GM21717 (cell line): ENCODE data around the gene ANKMY1.
"Not testable (repeated sequence)": the region's sequence is repeated elsewhere in the genome, so short reads cannot be mapped to it uniquely, and the experiment has no call there.

Experiments
- ATAC-seq: cut with Tn5 transposase; IDR thresholded peaks from one replicate; pipeline ENCODE4 v1.9.1; 2021; ENCODE audit warnings: mild to moderate bottlenecking, moderate library complexity; ENCODE audit not compliant: unreplicated experiment

The ANKMY1 gene

DNA sequence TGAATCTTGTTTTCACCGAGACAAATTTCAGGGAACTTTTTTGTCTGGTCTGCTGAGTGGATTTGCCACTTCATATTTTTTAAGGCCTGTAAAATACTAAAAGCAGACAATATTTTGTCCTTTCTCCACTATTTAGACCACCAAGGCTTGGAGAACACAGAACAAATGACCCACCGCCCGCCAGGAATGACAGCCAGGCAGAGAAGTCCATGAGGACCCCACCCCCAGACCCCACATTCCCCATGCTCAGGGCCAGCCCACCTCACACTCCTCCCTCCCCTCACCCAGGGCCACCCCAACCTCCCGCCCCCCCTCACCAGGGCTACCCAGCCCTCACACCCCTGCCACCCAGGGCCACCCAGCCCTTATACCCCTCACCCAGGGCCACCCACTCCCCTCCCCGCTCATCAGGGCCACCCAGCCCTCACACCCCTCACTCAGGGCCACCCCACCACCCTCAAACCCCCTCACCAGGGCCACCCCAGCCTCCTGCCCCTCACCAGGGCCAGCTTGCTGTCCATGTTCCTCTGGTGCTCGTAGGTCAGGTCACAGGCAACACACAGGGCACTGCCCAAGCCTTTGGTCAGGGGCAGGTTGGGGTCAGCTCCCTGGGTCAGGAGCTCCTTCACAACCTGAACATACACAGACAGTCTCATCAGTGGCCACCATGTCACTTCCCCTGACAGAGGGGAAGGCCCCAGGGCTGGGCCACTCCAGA is 50.6 kb downstream of the ANKMY1 start:
- no peak for ATAC-seq

DNA sequence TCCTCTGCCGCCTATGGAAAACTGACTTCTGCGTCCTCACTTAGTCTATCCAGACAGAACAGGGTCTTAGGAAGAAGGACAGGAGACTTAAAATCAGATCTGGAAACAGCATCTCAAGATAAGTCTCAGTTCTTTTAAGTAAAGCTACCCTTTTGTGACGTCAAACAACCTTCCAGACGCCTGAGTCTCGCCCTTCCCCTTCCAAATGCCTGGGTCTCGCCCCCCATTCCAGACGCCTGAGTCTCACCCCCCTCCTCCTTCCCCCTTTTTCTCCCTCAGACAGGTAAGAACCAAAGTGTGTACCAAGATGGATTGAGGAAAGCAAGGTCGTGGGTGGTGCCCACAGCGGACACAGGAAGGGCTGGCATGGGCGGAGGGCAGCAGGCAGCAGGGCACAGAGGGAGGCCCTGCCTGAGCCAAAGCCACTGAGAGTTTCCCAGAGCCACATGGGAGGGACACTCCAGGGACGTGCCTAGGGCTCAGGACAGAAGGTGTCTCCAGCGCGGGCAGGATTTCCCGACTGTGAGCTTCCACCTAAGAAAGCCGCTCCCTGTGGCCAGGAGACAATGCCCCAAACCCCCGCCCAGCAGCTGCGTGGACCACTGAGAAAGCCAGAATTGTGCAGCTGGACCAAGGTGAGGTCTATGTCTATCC is 51.3 kb downstream of the ANKMY1 start:
- ATAC-seq: no peak

DNA sequence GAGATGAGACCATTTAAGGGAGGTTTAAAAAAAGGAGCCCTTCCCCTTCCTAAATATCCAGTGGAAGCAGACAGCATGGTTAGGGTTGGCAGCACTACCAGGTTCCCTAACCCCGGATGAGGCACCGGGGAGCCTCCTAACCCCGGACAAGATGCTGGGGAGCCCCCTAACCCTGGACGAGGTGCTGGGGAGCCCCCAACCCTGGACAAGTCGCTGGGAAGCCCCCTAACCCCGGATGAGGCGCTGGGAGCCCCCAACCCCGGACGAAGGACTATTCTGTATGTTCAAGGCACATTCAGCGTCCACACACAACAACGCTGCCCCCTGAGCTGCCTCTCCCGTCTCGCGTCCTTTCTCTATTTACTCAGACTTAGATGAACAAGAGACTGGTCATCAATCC is 51.9 kb downstream of the ANKMY1 start:
- no peak for ATAC-seq

GRCh38 chr2:240503848-240504247 is 53.9 kb downstream of the ANKMY1 start:
- no peak for ATAC-seq

GRCh38 chr2:240503375-240503774 is 54.4 kb downstream of the ANKMY1 start:
- ATAC-seq: no peak

DNA sequence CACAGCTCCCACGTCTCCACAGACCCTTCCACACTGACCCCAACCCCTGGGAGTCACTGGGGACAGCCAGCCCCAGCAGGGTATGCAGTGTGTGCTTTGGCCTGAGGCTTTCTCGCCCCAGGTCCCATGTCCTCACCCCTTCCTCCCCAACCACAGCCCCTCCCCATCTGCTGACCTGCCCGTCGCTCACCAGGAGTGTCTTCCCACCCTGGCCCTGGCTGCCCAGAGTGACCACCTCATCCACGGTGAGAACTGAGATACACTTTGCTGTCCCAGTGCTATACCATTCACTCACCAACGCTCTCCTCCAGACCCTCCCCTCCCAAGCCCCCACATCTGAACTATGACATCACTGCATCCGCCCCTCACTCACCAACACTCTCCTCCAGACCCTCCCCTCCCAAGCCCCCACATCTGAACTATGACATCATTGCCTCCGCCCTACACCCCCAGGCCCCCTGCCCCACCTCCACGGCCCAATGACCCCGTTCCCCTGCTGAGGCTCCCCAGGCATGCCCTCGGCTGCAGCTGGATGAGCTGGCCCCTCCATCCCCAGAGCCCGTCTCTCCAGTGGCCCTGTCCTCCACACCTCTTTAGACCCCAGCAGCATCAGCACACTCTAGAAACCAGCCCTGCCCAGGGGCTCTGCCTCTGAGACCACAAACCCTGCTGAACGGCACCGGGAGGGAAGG is 55.2 kb downstream of the ANKMY1 start:
- ATAC-seq: no peak

DNA sequence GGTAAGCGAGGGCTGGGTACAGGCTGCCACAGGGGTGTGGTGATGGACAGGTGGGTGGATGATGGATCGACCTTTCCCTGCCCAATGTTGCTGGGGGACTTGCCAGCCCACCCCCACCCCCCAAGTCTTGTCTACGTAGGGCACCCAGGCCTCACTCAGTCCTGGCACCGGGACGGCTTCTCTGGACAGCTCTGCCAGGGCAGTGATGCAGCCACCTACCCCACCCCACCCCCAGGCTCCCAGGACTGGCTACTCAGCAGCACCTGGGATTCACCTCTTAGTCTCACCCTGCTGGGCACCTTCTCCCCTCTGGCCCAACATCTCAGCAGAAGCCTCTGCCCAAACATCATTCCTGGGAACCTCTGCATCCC is 55.7 kb downstream of the ANKMY1 start:
- no peak for ATAC-seq

DNA sequence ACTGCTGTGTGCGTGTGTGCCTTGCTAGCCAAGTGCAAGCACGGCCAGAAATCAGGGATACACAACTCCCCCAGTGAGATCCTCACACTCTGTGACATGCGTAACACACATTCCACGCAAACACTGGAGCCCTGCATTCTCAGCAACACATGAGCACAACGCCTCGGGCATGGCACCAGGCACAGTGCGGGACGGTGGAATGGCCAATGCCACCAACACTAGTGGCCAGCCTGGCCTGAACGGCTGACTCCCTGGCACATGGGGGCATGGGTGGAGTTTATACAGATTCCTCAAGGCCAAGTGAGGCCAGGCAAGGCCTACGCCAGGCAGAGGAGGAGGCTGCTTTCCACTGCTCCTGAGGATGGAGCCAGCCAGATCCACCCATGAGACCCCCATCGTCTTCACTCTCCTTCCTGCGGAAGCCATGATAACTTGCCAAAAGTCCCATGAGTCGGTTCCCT is 56.2 kb downstream of the ANKMY1 start:
- ATAC-seq: no peak

- no peak for ATAC-seq
Observed at GRCh38 chr2:240500561-240501423, 57.0 kb downstream of the ANKMY1 start.

GRCh38 chr2:240499309-240500301 is 58.2 kb downstream of the ANKMY1 start:
- no peak for ATAC-seq

- no peak for ATAC-seq
Observed at GRCh38 chr2:240498958-240499260, 58.9 kb downstream of the ANKMY1 start.

- ATAC-seq: no peak
Observed at GRCh38 chr2:240498171-240498957, 59.4 kb downstream of the ANKMY1 start.

- ATAC-seq: not testable (repeated sequence)
Observed at GRCh38 chr2:240497082-240497481, 60.7 kb downstream of the ANKMY1 start.

- not testable (repeated sequence) for ATAC-seq
Observed at GRCh38 chr2:240494942-240495341, 62.8 kb downstream of the ANKMY1 start.

DNA sequence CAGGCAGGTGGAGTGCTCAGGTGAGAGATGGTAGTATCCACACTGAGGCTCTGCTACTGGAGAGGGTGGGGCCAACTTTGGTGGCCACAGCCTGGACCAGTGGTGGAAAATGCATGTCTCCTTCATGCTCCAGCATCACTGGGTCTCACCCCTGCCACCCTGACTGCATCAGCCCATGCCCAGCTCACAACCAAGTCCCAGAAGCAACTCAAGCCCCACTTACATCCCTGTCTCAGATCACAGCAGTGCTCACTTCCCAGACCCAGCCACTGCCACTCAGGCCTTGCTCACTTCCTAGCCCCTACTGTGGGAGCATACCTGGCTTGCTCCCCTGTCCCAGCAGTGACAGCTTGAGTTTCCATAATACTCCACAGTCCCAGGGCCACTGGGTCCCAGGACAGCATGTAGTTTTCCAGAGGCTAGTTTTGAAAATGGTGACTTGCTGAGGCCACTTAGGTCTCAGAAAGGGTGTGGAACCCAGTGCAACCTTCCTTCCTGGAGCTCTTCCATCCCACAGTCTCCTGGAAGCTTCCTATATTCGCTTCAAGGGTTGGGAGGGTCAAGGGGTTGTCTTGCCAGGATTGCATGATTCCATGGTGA is 63.5 kb downstream of the ANKMY1 start:
- no peak for ATAC-seq

- ATAC-seq: no peak
Observed at GRCh38 chr2:240491483-240491882, 66.3 kb downstream of the ANKMY1 start.

DNA sequence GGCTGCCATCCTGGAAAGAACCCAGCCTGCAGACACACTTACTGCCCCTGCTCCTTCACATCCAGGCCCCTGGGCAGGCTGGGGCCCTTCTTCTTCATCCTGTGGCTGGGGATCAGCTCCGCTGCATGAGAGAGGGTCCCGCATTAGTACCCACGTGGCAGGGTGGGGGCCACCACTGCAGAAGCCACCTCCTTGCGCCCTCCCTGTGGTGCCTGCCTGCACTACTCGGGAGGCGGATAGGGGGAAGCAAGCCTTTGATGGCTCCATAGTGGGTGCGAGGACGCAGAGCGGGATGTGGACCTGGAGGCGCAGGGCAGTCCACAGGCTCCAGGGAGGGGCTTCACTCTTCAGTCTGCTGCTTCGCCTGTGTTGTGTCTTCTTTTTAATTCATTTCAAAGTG is 75.6 kb downstream of the ANKMY1 start:
- no peak for ATAC-seq

GRCh38 chr2:240481720-240482119 is 76.1 kb downstream of the ANKMY1 start:
- no peak for ATAC-seq
